ENCODE measurements around the gene ZNF592.

GRCh38 chr15:84855136-84855535, 106.7 kb downstream of the ZNF592 start:
- no peak for TF ChIP-seq CREB5 (CRISPR knock-in tag; IDR thresholded peaks at IDR 0.05; ENCODE audit: low read depth)
- TF ChIP-seq CSRNP3 (CRISPR knock-in tag; IDR thresholded peaks at IDR 0.05): no peak
- no peak for TF ChIP-seq ZNF70 (CRISPR knock-in tag; IDR thresholded peaks at IDR 0.05)
- TF ChIP-seq, protein P1, sequence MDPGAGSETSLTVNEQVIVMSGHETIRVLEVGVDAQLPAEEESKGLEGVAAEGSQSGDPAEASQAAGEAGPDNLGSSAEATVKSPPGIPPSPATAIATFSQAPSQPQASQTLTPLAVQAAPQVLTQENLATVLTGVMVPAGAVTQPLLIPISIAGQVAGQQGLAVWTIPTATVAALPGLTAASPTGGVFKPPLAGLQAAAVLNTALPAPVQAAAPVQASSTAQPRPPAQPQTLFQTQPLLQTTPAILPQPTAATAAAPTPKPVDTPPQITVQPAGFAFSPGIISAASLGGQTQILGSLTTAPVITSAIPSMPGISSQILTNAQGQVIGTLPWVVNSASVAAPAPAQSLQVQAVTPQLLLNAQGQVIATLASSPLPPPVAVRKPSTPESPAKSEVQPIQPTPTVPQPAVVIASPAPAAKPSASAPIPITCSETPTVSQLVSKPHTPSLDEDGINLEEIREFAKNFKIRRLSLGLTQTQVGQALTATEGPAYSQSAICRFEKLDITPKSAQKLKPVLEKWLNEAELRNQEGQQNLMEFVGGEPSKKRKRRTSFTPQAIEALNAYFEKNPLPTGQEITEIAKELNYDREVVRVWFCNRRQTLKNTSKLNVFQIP (CRISPR knock-in tag; IDR thresholded peaks at IDR 0.05; ENCODE audit: borderline replicate concordance, low read depth): no peak
- TF ChIP-seq CSDC2 (CRISPR knock-in tag; IDR thresholded peaks at IDR 0.05): no peak
- TF ChIP-seq OSR1 (CRISPR knock-in tag; IDR thresholded peaks at IDR 0.05): no peak
- no peak for TF ChIP-seq ZNF565 (CRISPR knock-in tag; conservative IDR thresholded peaks at IDR 0.05; ENCODE audit: low read depth)
- TF ChIP-seq, protein P2, sequence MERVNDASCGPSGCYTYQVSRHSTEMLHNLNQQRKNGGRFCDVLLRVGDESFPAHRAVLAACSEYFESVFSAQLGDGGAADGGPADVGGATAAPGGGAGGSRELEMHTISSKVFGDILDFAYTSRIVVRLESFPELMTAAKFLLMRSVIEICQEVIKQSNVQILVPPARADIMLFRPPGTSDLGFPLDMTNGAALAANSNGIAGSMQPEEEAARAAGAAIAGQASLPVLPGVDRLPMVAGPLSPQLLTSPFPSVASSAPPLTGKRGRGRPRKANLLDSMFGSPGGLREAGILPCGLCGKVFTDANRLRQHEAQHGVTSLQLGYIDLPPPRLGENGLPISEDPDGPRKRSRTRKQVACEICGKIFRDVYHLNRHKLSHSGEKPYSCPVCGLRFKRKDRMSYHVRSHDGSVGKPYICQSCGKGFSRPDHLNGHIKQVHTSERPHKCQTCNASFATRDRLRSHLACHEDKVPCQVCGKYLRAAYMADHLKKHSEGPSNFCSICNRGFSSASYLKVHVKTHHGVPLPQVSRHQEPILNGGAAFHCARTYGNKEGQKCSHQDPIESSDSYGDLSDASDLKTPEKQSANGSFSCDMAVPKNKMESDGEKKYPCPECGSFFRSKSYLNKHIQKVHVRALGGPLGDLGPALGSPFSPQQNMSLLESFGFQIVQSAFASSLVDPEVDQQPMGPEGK (CRISPR knock-in tag; IDR thresholded peaks at IDR 0.05; ENCODE audit: borderline replicate concordance): no peak
